GM21390 (cell line): ENCODE measurements around the gene RAP1GAP2.
"Not testable (repeated sequence)": the region's sequence is repeated elsewhere in the genome, so short reads cannot be mapped to it uniquely, and the experiment has no call there.

Source experiments
- ATAC-seq: cut with Tn5 transposase; IDR thresholded peaks from one replicate; pipeline ENCODE4 v1.9.1; 2021; ENCODE audit not compliant: unreplicated experiment

The RAP1GAP2 gene

GRCh38 chr17:2814049-2814448 lies 17.8 kb downstream of the RAP1GAP2 start:
- ATAC-seq: no peak

GRCh38 chr17:2814481-2815341 lies 18.5 kb downstream of the RAP1GAP2 start:
- no peak for ATAC-seq

DNA sequence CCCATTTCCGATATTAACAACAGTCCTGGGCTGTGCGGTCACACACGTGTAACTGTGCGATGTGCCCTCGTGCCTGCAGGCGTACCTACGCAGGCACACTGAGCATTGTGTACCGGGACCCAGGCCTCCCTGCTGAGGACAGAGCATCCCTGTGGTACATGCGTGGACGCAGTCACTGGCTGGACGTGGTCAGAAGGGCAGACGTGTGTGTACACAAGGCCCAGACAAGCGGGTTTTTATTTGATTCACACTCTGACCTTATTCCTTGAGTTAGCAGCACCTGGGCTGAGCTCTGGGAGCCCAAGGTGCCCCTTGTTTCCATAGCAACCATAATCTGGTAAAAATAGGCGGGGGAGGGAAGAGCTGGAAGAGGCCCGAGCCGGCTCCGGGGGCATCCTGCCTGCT lies 19.5 kb downstream of the RAP1GAP2 start:
- ATAC-seq: no peak

DNA sequence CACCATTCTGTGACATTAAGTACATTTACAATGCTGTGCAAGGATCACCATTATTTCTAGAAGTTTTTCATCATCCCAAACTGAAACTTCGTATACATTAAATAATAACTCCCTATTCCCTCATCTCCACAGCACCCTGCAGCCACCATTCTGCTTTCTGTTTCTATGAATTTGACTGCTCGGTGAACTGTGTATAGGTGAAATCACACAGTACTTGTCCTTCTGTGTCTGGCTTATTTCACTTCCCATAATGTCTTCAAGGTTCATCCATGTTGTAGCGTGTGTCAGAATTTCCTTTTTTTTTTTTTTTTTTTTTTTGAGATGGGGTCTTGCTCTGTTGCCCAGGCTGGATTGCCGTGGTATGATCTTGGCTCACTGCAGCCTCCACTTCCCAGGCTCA lies 20.4 kb downstream of the RAP1GAP2 start:
- no peak for ATAC-seq

DNA sequence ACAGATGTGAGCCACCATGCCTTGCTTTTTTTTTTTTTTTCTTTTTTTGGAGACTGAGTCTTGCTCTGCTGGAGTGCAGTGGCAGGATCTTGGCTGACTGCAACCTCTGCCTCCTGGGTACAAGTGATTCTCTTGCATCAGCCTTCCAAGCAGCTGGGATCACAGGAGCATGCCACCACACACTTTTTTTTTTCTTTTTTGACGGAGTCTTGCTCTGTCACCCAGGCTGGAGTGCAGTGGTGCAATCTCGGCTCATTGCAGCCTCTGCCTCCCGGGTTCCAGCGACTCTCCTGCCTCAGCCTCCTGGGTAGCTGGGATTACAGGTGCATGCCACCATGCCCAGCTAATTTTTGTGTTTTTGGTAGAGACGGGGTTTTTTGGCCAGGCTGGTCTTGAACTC lies 23.1 kb downstream of the RAP1GAP2 start:
- not testable (repeated sequence) for ATAC-seq

GRCh38 chr17:2819921-2820501 lies 23.8 kb downstream of the RAP1GAP2 start:
- ATAC-seq: no peak

DNA sequence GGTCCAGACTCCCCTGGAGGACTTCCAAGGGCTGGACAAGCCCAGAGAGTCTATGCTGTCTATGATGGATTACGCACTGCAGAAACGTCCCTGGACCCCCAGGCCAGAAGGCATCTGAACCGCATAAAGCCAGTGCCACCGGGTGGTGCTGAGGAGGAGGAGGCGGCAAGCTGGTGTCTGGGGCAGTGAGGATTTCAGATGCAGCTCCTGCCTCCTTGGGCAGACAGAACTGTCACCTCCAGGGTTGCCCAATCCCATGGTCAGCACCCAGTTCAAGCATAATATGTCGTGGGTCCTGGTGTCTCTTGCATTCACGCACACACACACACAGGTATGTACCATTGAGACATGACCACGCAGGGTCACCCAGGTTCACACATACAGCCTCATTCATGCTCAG lies 25.6 kb downstream of the RAP1GAP2 start:
- no peak for ATAC-seq

GRCh38 chr17:2822358-2822757 lies 26.1 kb downstream of the RAP1GAP2 start:
- ATAC-seq: no peak

DNA sequence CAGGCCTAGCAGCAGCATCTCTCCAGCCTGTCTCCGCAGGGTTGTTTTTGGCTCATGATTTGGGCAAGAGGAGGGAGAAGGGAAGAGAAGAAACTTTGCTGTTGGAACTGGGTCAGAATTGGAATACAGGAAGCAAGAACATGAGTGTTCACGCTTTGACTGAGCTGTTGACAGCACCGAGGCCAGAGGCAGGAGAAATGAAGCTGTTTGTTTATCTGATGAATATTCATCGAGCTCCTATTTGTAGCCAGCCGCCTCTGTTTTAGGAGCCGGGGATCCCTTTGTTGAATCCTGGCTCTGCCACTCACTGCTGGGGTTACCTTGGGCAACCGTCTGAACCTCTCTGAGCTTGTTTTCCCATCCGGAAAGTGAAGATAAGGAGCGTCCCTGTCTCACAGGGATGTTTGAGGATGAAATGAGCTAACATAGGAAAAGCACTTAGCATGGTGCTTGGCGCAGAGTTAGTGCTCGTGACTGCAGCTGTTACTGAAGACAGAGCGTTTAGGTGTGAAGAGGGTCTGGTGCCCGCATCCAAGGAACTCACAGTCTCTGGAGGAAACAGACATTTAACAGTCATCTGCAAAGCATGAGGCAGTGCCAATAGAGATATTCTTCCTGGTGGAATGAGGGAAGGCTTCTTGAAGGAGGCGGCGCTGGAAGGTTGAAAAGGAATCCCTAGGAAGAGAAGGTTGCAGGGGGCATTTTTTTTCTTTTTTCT lies 29.2 kb downstream of the RAP1GAP2 start:
- no peak for ATAC-seq

DNA sequence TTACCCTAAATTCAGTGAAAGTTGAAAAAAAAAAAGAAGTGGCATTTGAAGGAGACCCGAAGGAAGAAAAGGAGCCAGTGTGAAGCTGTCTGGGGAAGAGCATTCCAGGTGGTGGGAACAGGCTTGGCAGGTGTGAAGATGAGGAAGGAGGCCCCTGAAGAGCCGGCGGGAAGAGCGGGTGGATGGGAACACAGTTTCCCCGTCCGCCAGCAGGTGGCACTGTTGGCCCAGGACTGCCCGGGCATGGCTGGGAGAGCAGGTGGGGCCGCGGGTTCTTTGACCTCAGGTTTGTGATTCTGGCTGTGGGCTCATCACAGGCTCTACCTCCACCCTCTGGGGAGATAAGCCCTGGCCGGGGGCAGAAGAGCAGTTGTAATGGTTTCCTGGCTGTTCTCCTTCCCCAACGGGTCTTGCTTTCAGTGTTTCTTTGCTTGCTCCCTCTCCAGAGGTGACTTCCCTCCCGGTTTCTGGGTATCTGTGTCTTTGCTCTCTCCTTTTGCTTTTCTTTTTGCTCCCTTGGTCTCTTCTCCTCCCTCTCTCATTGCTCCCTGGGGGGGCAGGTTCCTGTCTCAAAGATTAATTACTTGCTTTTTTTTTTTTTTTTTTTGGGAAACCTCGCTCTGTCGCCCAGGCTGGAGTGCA lies 32.3 kb downstream of the RAP1GAP2 start:
- no peak for ATAC-seq

GRCh38 chr17:2830678-2831077 lies 34.4 kb downstream of the RAP1GAP2 start:
- no peak for ATAC-seq

GRCh38 chr17:2835780-2836179 lies 39.5 kb downstream of the RAP1GAP2 start:
- no peak for ATAC-seq

DNA sequence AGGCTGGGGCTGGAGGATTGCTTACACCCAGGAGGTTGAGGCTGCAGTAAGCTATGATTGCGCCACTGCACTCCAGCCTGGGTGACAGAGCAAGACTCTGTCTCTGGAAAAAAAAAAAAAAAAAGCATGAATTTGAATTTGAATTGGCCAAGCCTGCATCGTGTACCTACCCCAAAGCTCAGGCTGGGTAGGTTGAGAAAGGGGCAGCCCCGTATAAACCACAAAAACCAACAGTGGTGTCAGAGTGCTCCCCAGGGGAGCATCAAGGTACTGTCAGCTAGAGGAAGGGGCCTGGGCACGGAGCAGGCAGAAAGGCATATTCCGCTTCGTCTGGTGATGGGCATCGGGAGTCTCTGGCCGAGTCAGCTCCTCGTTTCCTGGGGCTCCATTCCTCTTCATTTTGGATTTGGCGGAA lies 40.9 kb downstream of the RAP1GAP2 start:
- ATAC-seq: no peak

GRCh38 chr17:2841606-2842005 lies 45.4 kb downstream of the RAP1GAP2 start:
- no peak for ATAC-seq

- ATAC-seq: no peak
Observed at GRCh38 chr17:2842464-2842863, 46.2 kb downstream of the RAP1GAP2 start.

DNA sequence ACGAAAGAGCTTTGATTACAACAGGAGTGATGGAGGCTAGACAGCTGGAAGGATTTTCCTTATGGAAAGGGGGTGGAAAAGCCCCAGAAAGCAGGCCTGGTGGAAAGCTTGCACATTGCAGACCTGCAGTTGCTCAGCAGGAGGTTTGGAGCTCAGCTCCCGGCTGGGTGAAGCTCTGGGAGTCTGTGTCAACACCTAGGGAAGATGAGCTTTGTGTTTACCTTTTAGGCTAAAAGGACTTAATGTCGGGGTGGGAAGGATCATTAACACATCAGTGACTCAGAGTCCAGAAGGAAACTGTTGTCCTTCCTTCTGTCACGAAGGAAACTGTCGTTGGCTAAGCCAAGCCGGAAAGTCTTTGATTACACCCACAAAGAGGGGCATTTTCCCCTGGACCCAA lies 48.2 kb downstream of the RAP1GAP2 start:
- ATAC-seq: no peak

GRCh38 chr17:2847381-2848333 lies 51.4 kb downstream of the RAP1GAP2 start:
- ATAC-seq: no peak

DNA sequence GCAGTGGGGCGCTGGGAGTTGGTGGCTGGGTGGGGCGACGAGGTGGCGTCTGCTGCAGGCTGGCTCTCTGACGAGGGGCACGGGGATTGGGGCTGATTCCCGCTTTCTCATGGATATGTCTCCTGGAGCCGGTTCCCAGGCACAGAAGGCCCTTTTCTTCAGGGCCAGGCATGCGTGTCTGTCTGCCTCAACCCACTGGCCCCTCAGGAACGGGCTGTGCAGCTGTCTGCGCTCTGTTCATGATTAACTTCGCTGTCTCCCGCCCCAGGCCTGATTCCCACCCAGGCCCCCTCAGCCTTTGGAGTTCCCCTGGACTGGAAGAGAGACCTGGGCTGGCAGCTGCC lies 53.1 kb downstream of the RAP1GAP2 start:
- no peak for ATAC-seq

DNA sequence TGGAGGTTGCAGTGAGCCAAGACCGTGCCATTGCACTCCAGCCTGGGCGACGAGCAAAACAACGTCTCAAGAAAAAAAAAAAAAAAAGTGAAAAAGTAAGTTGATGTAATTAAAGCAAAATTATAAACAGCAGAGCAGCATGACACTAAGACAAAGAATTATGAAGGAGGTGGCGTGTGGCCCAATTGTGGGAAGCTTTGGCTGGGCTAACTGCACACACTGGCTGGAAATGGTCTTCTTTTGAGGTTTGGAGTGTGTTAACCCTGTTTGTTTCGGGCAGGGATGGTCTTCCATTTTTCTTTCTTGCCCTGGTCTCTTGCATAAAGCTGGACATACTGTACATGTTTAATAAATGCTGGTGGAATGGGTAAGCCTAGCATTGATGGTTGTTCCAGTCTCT lies 54.8 kb downstream of the RAP1GAP2 start:
- ATAC-seq: no peak

GRCh38 chr17:2851615-2852014 lies 55.4 kb downstream of the RAP1GAP2 start:
- no peak for ATAC-seq
